ENCODE results near the gene PAX4. TPM values are rescaled to one million over a fixed set of nuclear protein-coding genes. Genes with fewer than 3 reads are reported as not detected.

Gene PAX4
- total and polyA plus RNA-seq, 4 donors, result not detected

- no peak for DNase-seq (ENCODE audit: low read depth in 4 of 6, low spot score in 6 of 6)
- Histone ChIP-seq H3K4me3 (ENCODE audit: low read depth, low read length) (no peak overlapping the region), H3K4me1 (ENCODE audit: control insufficient read depth, insufficient read depth, low read length) (no peaks in the 10 kb centered on the region), H3K36me3 (ENCODE audit: control insufficient read depth, insufficient read depth, low read length) (no peaks in the 10 kb centered on the region), H3K27ac (ENCODE audit: low read depth, low read length) (no peak overlapping the region), H3K27me3 (ENCODE audit: control insufficient read depth, insufficient read depth, low read length) (no peaks in the 10 kb centered on the region), H3K9me3 (ENCODE audit: control insufficient read depth, insufficient read depth, low read length) (no peaks in the 10 kb centered on the region)
- 24% methylated on average over 4 of the region's 5 CpGs for WGBS (ENCODE audit: insufficient coverage)
Measured at GRCh38 chr7:127629268-127629854, 11.4 kb upstream of the PAX4 start.

GRCh38 chr7:127628445-127628844 lies 10.5 kb upstream of the PAX4 start:
- no peak for DNase-seq (ENCODE audit: low read depth in 4 of 6, low spot score in 6 of 6)
- no peak overlapping the region for H3K27ac ChIP-seq (ENCODE audit: low read depth, low read length)

GRCh38 chr7:127625331-127625730 lies 7.4 kb upstream of the PAX4 start:
- Histone ChIP-seq H3K4me1 (ENCODE audit: control insufficient read depth, insufficient read depth, low read length) (peaks cover 4% of the 10 kb centered on the region), H3K27ac (ENCODE audit: low read depth, low read length) (no peak overlapping the region), H3K9me3 (ENCODE audit: control insufficient read depth, insufficient read depth, low read length) (no peaks in the 10 kb centered on the region), H3K36me3 (ENCODE audit: control insufficient read depth, insufficient read depth, low read length) (no peaks in the 10 kb centered on the region), H3K4me3 (ENCODE audit: low read depth, low read length) (no peak overlapping the region), H3K27me3 (ENCODE audit: control insufficient read depth, insufficient read depth, low read length) (peaks cover 6% of the 10 kb centered on the region)
- no peak for DNase-seq (ENCODE audit: low read depth in 4 of 6, low spot score in 6 of 6)

More at GRCh38 chr7:127628445-127628844, 10.5 kb upstream of the PAX4 start:
- no peaks in the 10 kb centered on the region for H3K4me1 ChIP-seq (ENCODE audit: control insufficient read depth, insufficient read depth, low read length)
- no peaks in the 10 kb centered on the region for H3K36me3 ChIP-seq (ENCODE audit: control insufficient read depth, insufficient read depth, low read length)
- no peaks in the 10 kb centered on the region for H3K27me3 ChIP-seq (ENCODE audit: control insufficient read depth, insufficient read depth, low read length)
- no peak overlapping the region for H3K4me3 ChIP-seq (ENCODE audit: low read depth, low read length)
- H3K9me3 ChIP-seq (ENCODE audit: control insufficient read depth, insufficient read depth, low read length), result no peaks in the 10 kb centered on the region
- WGBS (ENCODE audit: insufficient coverage), result 100% methylated on average over 1 of the region's 3 CpGs

GRCh38 chr7:127620406-127621233 lies 2.7 kb upstream of the PAX4 start:
- H3K36me3 ChIP-seq (ENCODE audit: control insufficient read depth, insufficient read depth, low read length), result no peaks in the 10 kb centered on the region
- H3K9me3 ChIP-seq (ENCODE audit: control insufficient read depth, insufficient read depth, low read length), result no peaks in the 10 kb centered on the region
- no peak overlapping the region for H3K4me3 ChIP-seq (ENCODE audit: low read depth, low read length)
- peaks cover 6% of the 10 kb centered on the region for H3K4me1 ChIP-seq (ENCODE audit: control insufficient read depth, insufficient read depth, low read length)
- H3K27me3 ChIP-seq (ENCODE audit: control insufficient read depth, insufficient read depth, low read length), result peaks cover 44% of the 10 kb centered on the region
- WGBS (ENCODE audit: insufficient coverage), result 4% methylated on average over 19 of the region's 24 CpGs
- no peak overlapping the region for H3K27ac ChIP-seq (ENCODE audit: low read depth, low read length)
- DNase-seq (ENCODE audit: low read depth in 4 of 6, low spot score in 6 of 6), result peak in 1 of 6 donors; percentile 26

GRCh38 chr7:127619681-127620405 lies 1.9 kb upstream of the PAX4 start:
- WGBS (ENCODE audit: insufficient coverage), result 3% methylated on average over 22 of the region's 27 CpGs
- Histone ChIP-seq H3K4me3 (ENCODE audit: low read depth, low read length) (no peak overlapping the region), H3K9me3 (ENCODE audit: control insufficient read depth, insufficient read depth, low read length) (no peaks in the 10 kb centered on the region), H3K4me1 (ENCODE audit: control insufficient read depth, insufficient read depth, low read length) (peaks cover 6% of the 10 kb centered on the region), H3K27ac (ENCODE audit: low read depth, low read length) (no peak overlapping the region), H3K27me3 (ENCODE audit: control insufficient read depth, insufficient read depth, low read length) (peaks cover 48% of the 10 kb centered on the region), H3K36me3 (ENCODE audit: control insufficient read depth, insufficient read depth, low read length) (no peaks in the 10 kb centered on the region)
- DNase-seq (ENCODE audit: low read depth in 4 of 6, low spot score in 6 of 6), result peak in 1 of 6 donors; percentile 25

GRCh38 chr7:127618775-127619174 lies 833 bp upstream of the PAX4 start:
- no peak for DNase-seq (ENCODE audit: low read depth in 4 of 6, low spot score in 6 of 6)
- no peak overlapping the region for H3K27ac ChIP-seq (ENCODE audit: low read depth, low read length)
- H3K27me3 ChIP-seq (ENCODE audit: control insufficient read depth, insufficient read depth, low read length), result peaks cover 48% of the 10 kb centered on the region
- 71% methylated on average over 1 of the region's 1 CpG for WGBS (ENCODE audit: insufficient coverage)
- H3K4me3 ChIP-seq (ENCODE audit: low read depth, low read length), result no peak overlapping the region
- no peaks in the 10 kb centered on the region for H3K36me3 ChIP-seq (ENCODE audit: control insufficient read depth, insufficient read depth, low read length)
- H3K9me3 ChIP-seq (ENCODE audit: control insufficient read depth, insufficient read depth, low read length), result no peaks in the 10 kb centered on the region
- peaks cover 6% of the 10 kb centered on the region for H3K4me1 ChIP-seq (ENCODE audit: control insufficient read depth, insufficient read depth, low read length)

GRCh38 chr7:127616724-127617123 lies 1.2 kb downstream of the PAX4 start:
- H3K4me1 ChIP-seq (ENCODE audit: control insufficient read depth, insufficient read depth, low read length), result peaks cover 6% of the 10 kb centered on the region
- DNase-seq (ENCODE audit: low read depth in 4 of 6, low spot score in 6 of 6), result no peak
- no CpG with 5 or more reads among the region's 5 CpGs for WGBS (ENCODE audit: insufficient coverage)
- H3K36me3 ChIP-seq (ENCODE audit: control insufficient read depth, insufficient read depth, low read length), result no peaks in the 10 kb centered on the region
- no peaks in the 10 kb centered on the region for H3K9me3 ChIP-seq (ENCODE audit: control insufficient read depth, insufficient read depth, low read length)
- no peak overlapping the region for H3K4me3 ChIP-seq (ENCODE audit: low read depth, low read length)
- peaks cover 48% of the 10 kb centered on the region for H3K27me3 ChIP-seq (ENCODE audit: control insufficient read depth, insufficient read depth, low read length)
- H3K27ac ChIP-seq (ENCODE audit: low read depth, low read length), result no peak overlapping the region

GRCh38 chr7:127612263-127612662 lies 5.7 kb downstream of the PAX4 start:
- Histone ChIP-seq H3K36me3 (ENCODE audit: control insufficient read depth, insufficient read depth, low read length) (no peaks in the 10 kb centered on the region), H3K27me3 (ENCODE audit: control insufficient read depth, insufficient read depth, low read length) (peaks cover 17% of the 10 kb centered on the region), H3K9me3 (ENCODE audit: control insufficient read depth, insufficient read depth, low read length) (no peaks in the 10 kb centered on the region), H3K4me3 (ENCODE audit: low read depth, low read length) (no peak overlapping the region), H3K27ac (ENCODE audit: low read depth, low read length) (no peak overlapping the region), H3K4me1 (ENCODE audit: control insufficient read depth, insufficient read depth, low read length) (no peaks in the 10 kb centered on the region)
- WGBS (ENCODE audit: insufficient coverage), result 94% methylated on average over 1 of the region's 1 CpG
- DNase-seq (ENCODE audit: low read depth in 4 of 6, low spot score in 6 of 6), result no peak

- Histone ChIP-seq H3K27me3 (ENCODE audit: control insufficient read depth, insufficient read depth, low read length) (no peaks in the 10 kb centered on the region), H3K36me3 (ENCODE audit: control insufficient read depth, insufficient read depth, low read length) (no peaks in the 10 kb centered on the region), H3K4me3 (ENCODE audit: low read depth, low read length) (no peak overlapping the region), H3K27ac (ENCODE audit: low read depth, low read length) (no peak overlapping the region), H3K4me1 (ENCODE audit: control insufficient read depth, insufficient read depth, low read length) (no peaks in the 10 kb centered on the region), H3K9me3 (ENCODE audit: control insufficient read depth, insufficient read depth, low read length) (no peaks in the 10 kb centered on the region)
- WGBS (ENCODE audit: insufficient coverage), result 87% methylated on average over 6 of the region's 6 CpGs
- no peak for DNase-seq (ENCODE audit: low read depth in 4 of 6, low spot score in 6 of 6)
Measured at GRCh38 chr7:127609297-127609696, 8.6 kb downstream of the PAX4 start.
